OCI-LY3 (cell line): ENCODE data around the gene TAB3.

Experiments used
- EZH2phosphoT487 ChIP-seq: fragments of 200-600 bp; shearing (Covaris generic); IDR thresholded peaks from 2 replicates; pipeline ENCODE4 v1.6.1; 2018; ENCODE audit warnings: antibody characterized with exemption, mixed run types, low read depth
- TF ChIP-seq, protein P1 (sequence below): fragments of 200-600, 300-600 bp; sonication (generic); IDR thresholded peaks from 2 replicates; pipeline ENCODE4 v1.5.1; 2014; ENCODE audit warnings: antibody characterized with exemption, low read length, low read depth

DNA sequence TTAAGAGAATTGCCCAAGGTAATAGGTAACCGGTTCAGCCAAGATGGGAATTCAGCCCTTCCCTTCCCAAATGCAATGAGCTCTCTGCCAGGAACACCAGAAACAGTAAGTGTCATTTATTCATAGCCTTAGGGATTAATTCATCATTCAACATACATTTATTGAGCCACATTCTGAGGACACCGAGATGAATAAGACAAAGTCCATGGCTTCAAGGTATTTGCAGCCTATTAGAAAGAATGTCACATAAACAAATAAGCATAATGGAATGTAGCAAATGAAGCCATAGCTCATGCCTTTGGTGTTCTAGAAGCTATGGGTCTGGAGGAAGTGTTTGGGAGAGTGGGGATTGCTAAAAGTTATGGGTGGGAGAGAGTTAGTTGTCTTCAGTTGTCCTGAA is 6.3 kb upstream of the TAB3 start:
- TF ChIP-seq, protein P1, sequence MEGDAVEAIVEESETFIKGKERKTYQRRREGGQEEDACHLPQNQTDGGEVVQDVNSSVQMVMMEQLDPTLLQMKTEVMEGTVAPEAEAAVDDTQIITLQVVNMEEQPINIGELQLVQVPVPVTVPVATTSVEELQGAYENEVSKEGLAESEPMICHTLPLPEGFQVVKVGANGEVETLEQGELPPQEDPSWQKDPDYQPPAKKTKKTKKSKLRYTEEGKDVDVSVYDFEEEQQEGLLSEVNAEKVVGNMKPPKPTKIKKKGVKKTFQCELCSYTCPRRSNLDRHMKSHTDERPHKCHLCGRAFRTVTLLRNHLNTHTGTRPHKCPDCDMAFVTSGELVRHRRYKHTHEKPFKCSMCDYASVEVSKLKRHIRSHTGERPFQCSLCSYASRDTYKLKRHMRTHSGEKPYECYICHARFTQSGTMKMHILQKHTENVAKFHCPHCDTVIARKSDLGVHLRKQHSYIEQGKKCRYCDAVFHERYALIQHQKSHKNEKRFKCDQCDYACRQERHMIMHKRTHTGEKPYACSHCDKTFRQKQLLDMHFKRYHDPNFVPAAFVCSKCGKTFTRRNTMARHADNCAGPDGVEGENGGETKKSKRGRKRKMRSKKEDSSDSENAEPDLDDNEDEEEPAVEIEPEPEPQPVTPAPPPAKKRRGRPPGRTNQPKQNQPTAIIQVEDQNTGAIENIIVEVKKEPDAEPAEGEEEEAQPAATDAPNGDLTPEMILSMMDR, result no peak
- no peak for TF ChIP-seq EZH2phosphoT487
